Kidney (tissue), 14 donors: ENCODE data around the gene UNG. TPM values are rescaled to one million over a fixed set of nuclear protein-coding genes. Genes with fewer than 3 reads are reported as not detected.
"Not testable (repeated sequence)": the region's sequence is repeated elsewhere in the genome, so short reads cannot be mapped to it uniquely, and the experiment has no call there.

Experiments
- DNase-seq, 5 donors: peaks; one replicate each; pipeline ENCODE4 v3.0.0-alpha.2; 2013 to 2020
- FAIRE-seq: peaks from 2 replicates; lab custom pipeline; 2012; peaks lifted over from hg19 to GRCh38; lab: Jason Lieb, UNC
- H3K27ac ChIP-seq, 2 donors: one replicate each; pipeline ENCODE4 v1.7.0; 2013; ENCODE audit warnings: low read depth in 2 of 2, low read length in 2 of 2, inconsistent platforms in 1 of 2
- H3K27me3 ChIP-seq: one replicate; pipeline ENCODE4 v1.7.1; 2013; ENCODE audit warnings: low read length, inconsistent platforms; ENCODE audit not compliant: control insufficient read depth, insufficient read depth
- H3K36me3 ChIP-seq, 3 donors: one replicate each; pipeline versions ENCODE4 v1.7.0 to v1.7.1; 2013; ENCODE audit warnings: low read length in 3 of 3, control low read depth in 1 of 3, inconsistent platforms in 1 of 3; ENCODE audit not compliant: insufficient read depth in 3 of 3, control insufficient read depth in 2 of 3
- H3K4me1 ChIP-seq, 3 donors: one replicate each; pipeline versions ENCODE4 v1.7.0 to v1.7.1; 2013; ENCODE audit warnings: low read length in 3 of 3, inconsistent platforms in 1 of 3, low read depth in 1 of 3; ENCODE audit not compliant: control insufficient read depth in 2 of 3, insufficient read depth in 2 of 3
- H3K4me3 ChIP-seq, 3 donors: one replicate each; pipeline versions ENCODE4 v1.7.0 to v1.8.1; 2013; ENCODE audit warnings: low read length in 3 of 3, control low read depth in 1 of 3, inconsistent platforms in 1 of 3
- H3K9ac ChIP-seq, 3 donors: one replicate each; pipeline versions ENCODE4 v1.7.0 to v1.7.1; 2013; ENCODE audit warnings: low read length in 3 of 3, control low read depth in 1 of 3, inconsistent platforms in 1 of 3
- H3K9me3 ChIP-seq, 3 donors: one replicate each; pipeline versions ENCODE4 v1.7.0 to v1.7.1; 2013; ENCODE audit warnings: low read length in 3 of 3, control low read depth in 1 of 3, inconsistent platforms in 1 of 3; ENCODE audit not compliant: control insufficient read depth in 2 of 3, insufficient read depth in 1 of 3
- CTCF ChIP-seq: IDR thresholded peaks from 3 replicates; pipeline ENCODE4 v1.5.1; 2012; ENCODE audit warnings: mild to moderate bottlenecking, moderate library complexity, borderline replicate concordance; ENCODE audit not compliant: insufficient read depth; ENCODE audit errors: extremely low read depth
- intact Hi-C: fragments of 100-400 bp; cut with DNase I; formaldehyde crosslinking; loops from one replicate; pipeline ENCODE4 v1.11.1; 2022
- polyA plus RNA-seq: library from polyadenylated mRNA; stranded (reverse); fragments of 350-450 nt; fragmentation: Illumina TruSeq; extraction: RNeasy Lipid Tissue Mini Kit (QIAGEN cat#74804); gene quantifications from one replicate; pipeline ENCODE4 v1.2.3, GENCODE V29; 2014; ENCODE audit warnings: low read depth, low replicate concordance; ENCODE audit not compliant: insufficient read depth
- total RNA-seq: library from RNA; stranded (reverse); fragmentation: NEBNext Ultra II Directional; extraction: Animal tissue kit (Norgen Biotek cat#: 25700); gene quantifications from one replicate; pipeline ENCODE4 v1.2.1, GENCODE V29; 2021
- donor health status: control.
- donor health status: control.
- donor health status: control.
- donor health status: control.
- donor health status: control.
- donor health status: DM: yes; HTN: yes; CAD: no.
- donor health status: Normal renal cell carcinoma (clear cell type).

Gene UNG
- total and polyA plus RNA-seq, 2 donors from 2014 or later, result 24.9 to 30.3 TPM

- intact Hi-C loops, result no loop called here
- H3K9ac ChIP-seq, result peak overlapping the region; percentile 2 to 83 (median 69)
- DNase-seq (no peak), FAIRE-seq (no peak)
- H3K9me3 ChIP-seq, result no peaks in the 10 kb centered on the region
- H3K4me3 ChIP-seq, result peak overlapping the region; percentile 78 to 95 (median 82)
- H3K27ac ChIP-seq, result peak overlapping the region in 1 of 2 donors; percentile 84
- no peak for TF ChIP-seq CTCF
- H3K4me1 ChIP-seq, result peaks cover 0 to 3% (median 0%) of the 10 kb centered on the region in 3 donors
- H3K36me3 ChIP-seq, result no peaks in the 10 kb centered on the region
- H3K27me3 ChIP-seq, result no peaks in the 10 kb centered on the region
Observed at GRCh38 chr12:109052097-109052413, 45.3 kb upstream of the UNG start.

GRCh38 chr12:109052414-109053323 is 44.7 kb upstream of the UNG start, which contains the start of gene USP30:
Gene USP30, plus strand, starts transcription at chr12:109052576. Its CDS starts 103 bp downstream, at chr12:109052679.
- H3K4me1 ChIP-seq, result peaks cover 0 to 3% (median 0%) of the 10 kb centered on the region in 3 donors
- peak within 1 kb of the TSS; percentile 69 to 96 (median 83) for H3K9ac ChIP-seq
- H3K27me3 ChIP-seq, result no peaks in the 10 kb centered on the region
- peak within 1 kb of the TSS; percentile 82 to 95 (median 90) for H3K4me3 ChIP-seq
- TF ChIP-seq CTCF, result no peak
- intact Hi-C loops, result no loop called here
- DNase-seq (peak; percentile 90 to 95 (median 93)), FAIRE-seq (no peak)
- peaks cover 0 to 2% (median 0%) of the 10 kb centered on the region in 3 donors for H3K36me3 ChIP-seq
- H3K9me3 ChIP-seq, result no peaks in the 10 kb centered on the region
- peak within 1 kb of the TSS; percentile 73 to 84 for H3K27ac ChIP-seq

DNA sequence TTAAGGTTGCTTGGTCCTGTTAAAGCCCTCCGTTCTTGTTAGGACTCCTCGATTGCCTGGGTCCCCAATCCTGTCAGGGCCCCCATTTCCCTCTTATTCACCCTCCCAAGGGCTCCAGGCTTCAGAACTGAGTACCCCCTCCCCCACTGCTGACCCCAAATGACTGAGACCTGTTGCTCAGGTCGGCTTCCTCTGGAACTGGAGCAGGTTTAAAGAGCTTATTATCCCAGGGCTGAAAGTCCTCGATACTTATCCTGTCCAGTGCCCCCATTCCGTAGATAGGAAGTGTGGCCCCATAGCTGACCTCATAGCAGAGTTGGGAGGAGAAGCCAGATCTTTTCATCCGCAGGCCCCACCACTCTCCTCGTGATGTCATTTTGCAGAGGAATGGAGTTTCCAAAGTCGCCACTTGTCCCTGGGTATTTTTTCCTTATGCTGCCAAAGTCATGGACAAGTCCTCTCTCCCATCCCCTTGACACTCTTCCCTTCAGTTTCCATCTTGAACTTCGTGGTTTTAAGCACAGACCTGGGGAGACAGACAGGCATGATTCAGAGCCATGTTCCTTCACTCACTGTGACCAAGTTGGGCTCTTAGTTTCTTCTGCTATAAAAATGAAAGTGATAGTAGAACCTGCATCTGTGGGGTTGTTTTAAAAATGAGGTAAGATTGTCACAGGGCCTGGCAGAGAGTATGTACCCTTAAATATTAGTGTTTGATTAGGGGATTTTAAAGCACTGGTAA is 43.8 kb upstream of the UNG start:
- peak overlapping the region; percentile 32 to 95 (median 90) for H3K4me3 ChIP-seq
- H3K4me1 ChIP-seq, result peaks cover 0 to 3% (median 0%) of the 10 kb centered on the region in 3 donors
- H3K36me3 ChIP-seq, result peaks cover 0 to 7% (median 5%) of the 10 kb centered on the region in 3 donors
- H3K27me3 ChIP-seq, result no peaks in the 10 kb centered on the region
- H3K27ac ChIP-seq, result peak overlapping the region; percentile 33 to 84
- intact Hi-C loops, result no loop called here
- peak overlapping the region; percentile 6 to 96 (median 18) for H3K9ac ChIP-seq
- DNase-seq (peak in 1 of 5 donors; percentile 49), FAIRE-seq (no peak)
- TF ChIP-seq CTCF, result no peak
- H3K9me3 ChIP-seq, result no peaks in the 10 kb centered on the region

GRCh38 chr12:109054124-109054513 is 43.3 kb upstream of the UNG start:
- H3K4me1 ChIP-seq, FAIRE-seq, H3K9ac ChIP-seq, H3K9me3 ChIP-seq, H3K27me3 ChIP-seq, DNase-seq, intact Hi-C loops: not testable (repeated sequence)
- Histone ChIP-seq H3K27ac (peak overlapping the region in 1 of 2 donors; percentile 1), H3K36me3 (peaks cover 0 to 12% (median 6%) of the 10 kb centered on the region in 3 donors), H3K4me3 (peak overlapping the region in 2 of 3 donors; percentile 90 to 95)
